Amygdala (tissue), 56 donors: ENCODE results near the gene FGF22.
"Not testable (repeated sequence)": the region's sequence is repeated elsewhere in the genome, so short reads cannot be mapped to it uniquely, and the experiment has no call there.

Experiments used
- DNase-seq, 56 donors: peaks; one replicate each; lab custom pipeline; 2025; lab: John Stamatoyannopoulos, UW

FGF22 gene

DNA sequence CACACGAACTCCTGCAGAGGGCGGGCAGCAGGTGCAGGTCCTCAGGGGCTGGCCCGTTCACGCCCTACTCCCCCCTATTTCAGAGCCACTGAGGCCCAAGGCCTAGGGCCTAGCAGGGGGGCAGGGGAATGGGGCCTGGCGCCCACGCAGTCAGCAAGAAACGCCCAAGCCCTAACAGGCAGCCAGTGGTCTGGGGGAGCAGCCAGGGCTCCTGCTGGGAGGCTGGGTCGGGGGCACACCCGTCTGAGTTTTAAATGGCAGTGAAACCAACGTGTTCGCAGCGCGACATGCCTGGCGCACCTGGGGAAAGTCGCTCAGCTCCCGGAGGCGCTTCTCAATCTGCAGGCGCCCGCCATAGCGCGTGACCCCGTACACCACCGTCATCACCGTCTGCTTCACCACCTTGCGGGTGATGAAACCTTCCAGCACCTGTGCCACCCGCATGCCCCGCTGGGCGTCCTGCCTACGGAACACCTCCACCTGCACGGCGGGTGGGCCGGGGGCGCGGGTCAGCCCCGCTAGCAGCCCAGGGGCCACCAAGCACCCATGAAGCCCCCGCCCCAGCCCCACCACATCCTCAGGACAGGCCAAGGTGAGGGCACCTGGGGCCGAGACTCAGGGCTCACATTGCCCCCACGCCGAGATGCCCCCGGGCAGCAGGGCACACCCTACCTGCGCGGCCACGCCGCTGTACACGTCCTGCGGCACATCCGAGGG lies 20.2 kb upstream of the FGF22 start:
- no peak for DNase-seq

DNA sequence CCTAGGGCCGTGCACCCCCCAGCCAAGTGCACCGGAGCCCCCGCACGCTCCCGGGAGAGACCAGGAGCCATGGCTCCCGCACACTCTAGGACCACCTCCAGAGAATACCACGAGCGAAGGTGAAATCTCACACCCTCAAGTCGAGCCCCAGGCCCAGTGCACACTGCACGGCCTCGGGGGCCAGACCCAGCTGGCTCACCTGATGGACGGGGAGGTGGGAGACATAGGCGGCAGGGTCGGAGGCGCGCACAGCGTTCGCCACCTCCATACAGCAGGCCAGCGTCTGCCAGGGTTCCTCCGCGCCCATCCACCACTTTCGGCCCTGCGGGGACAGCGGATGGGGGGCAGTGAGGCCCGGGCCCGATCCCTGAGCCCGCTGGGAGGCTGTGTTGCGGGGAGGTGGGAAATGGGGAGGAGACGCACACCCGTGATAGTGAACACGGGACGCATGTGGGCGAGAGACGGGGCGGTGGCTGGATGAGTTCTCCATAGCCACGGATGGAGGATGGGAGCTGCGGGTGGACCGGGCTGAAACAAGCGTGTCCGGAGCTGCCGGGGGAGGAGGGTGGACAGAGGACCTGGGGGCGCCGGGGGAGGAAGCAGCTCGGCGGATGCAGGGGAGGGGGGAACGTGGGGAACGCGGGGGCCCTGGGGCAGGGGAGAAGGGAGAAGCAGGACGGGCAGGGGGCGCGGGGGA lies 19.4 kb upstream of the FGF22 start:
- DNase-seq: no peak

DNA sequence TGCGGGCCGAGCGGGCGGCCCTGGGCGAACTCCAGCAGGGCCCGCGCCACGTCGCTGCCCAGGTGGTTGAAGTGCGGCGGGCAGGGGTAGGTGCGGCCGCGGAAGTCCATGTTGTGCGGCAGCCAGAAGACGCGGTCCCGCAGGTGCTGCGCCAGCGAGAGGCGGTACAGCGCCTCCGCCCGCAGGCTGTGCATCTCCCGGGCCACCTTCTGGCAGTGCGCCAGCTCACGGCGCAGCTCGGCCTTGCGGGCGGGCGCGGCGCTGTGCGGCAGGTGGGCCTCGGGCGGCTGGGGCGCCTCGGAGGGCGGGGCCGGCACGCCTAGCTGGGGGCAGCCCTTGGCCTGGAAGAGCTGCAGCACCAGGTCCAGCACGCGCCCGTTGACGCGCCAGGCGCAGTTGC lies 18.5 kb upstream of the FGF22 start:
- not testable (repeated sequence) for DNase-seq

DNA sequence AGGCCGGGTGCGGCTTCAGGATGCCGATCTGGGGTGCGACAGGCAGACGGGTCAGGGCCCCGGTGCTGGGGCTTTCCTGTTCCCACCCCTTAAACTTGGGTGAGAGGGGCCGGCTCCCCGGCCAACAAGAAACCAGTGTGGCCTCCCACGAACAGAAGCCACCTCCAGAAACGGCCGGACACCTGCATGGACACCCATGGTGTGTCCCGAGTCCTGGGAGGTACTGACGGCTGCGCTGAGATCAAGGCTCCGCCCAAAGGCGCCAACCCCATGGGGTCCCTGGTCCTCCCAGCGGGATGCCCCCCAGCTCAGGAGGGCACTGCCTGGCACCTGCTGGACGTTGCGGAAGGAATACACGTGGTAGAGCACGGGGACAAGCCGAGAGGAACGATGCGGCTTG lies 17.9 kb upstream of the FGF22 start:
- no peak for DNase-seq

DNA sequence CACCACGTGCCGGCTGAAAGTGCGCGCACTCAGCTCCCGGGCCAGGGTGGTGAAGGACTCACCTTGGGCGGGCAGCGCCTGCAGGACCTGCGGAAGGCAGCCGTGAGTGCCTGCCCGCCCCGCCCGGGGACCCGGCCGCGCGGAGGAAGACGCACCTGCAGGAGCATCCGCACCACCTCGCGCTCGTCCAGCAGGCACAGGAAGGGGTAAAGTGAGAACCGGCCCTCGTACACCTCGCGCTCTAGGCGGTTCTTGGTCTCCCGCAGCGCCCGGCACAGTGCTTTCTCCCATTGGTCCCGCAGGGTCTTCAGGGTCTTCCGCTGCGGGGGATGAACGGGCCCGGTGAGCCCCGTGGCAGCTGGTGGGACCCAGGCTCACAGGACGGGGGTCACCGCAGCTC lies 17.0 kb upstream of the FGF22 start:
- DNase-seq: no peak

DNA sequence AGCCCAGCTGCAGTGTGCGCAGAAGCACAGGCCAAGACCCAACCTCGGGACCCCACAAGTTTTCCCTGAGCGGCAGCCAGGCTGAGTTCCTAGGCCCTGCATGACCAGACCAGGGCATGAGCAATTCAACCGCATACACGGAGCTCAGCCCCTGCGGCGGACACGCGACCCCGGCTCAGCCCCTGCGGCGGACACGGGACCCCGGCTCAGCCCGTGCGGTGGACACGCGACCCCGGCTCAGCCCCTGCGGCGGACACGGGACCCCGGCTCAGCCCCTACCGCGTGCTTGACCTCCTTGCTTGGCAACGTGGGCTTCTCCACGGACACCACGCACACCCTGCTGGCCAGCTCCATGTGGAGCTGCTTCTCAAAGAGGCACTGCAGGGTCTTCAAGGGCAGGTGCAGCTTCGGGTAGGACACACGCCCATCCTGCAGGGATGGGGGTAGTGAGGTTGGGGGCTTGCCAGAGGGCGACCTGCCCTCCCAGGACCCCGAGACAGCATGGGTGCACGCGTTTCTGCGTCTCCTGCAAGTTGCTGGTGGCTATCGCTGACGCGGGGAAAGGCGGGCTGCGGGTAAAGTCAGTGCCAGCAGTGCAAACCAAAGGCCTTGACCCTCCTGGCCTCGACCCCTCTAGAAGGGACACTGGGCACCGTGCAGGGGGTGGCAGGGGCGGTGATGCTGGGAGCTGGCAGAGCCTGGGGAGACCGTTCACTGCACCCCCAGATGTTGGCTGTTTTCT lies 16.3 kb upstream of the FGF22 start:
- DNase-seq: no peak

DNA sequence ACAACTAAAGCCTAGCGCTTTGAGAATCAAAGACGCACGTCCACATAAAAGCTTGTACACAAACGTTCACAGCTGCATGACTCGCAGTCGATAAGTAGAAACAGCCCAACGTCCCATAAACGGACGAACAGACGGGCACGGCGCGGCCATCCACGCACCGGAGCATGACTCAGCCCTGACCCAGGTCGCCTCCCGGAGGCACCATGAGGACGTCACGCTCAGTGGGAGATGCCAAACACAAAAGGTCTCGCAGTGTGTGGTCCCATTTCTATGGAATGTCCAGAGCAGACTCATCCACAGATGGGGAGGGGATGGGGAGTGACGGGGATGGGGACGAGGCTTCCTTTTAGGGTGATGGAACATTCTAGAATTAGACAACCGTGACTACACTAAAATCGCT lies 15.7 kb upstream of the FGF22 start:
- peak in 3 of 56 donors; percentile 4 to 28 (median 26) for DNase-seq

DNA sequence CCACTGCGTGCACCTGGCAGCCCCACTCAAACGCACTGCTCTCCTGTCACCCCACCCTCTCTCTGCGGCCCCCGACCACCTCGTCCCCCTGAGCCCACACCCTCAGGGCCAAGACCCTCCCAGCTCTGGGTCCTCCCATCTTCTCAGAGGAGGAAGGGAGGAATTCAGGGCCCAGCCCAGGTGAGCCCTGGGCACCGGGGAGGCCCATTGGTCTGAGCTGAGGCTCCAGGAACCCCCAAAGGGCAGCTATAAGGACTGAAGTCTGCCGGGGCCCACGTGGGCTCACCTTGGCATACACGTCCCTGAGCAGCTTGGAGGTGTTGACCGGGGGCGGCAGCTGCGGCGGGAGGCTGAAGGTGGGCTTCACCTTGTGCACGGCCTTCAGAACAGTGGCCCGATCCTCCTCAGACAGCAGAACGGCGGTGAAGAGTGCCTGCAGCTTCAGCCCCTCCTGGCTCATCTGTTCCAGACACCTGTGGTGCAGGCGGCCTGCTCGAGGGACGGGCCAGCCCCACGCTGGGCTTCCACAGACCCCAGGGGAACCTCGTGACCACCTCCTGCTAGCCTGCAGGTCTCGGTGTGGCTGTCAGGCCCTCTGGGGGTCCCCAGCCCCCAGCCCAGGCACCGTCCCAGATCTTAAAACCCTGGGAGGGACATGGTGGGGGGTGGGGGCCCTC lies 15.1 kb upstream of the FGF22 start:
- DNase-seq: no peak

DNA sequence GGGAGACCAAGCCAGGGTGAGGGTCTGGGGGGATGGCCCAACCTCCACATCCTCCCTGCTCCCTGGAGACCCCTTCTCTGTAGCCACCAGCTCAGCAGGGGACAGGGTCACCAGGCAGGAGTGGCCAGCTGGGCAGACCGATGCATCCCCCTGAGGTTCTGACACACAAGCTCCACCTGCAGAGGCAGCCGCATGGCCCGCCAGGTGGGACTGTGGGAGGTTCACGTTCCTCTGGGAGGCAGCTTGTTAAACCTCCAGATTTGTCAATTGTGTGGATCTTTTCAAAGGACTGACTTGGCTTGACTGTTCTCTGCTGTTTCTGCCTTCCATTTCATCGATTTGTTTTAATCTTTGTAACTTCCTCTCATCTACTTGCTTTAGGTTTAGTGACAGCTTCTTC lies 14.4 kb upstream of the FGF22 start:
- no peak for DNase-seq

DNA sequence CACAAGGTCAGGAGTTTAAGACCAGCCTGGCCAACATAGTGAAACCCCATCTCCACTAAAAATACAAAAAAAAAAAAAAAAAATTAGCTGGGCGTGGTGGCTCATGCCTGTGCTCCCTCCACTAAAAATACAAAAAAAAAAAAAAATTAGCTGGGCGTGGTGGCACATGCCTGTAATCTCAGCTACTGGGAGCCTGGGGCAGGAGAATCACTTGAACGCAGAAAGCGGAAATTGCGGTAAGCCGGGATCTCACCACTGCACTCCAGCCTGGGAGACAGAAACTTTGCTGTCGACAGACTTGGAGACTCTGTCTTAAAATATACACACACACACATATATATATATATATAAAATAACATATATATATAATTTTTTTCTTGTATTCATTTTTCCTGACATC lies 13.1 kb upstream of the FGF22 start:
- not testable (repeated sequence) for DNase-seq

DNA sequence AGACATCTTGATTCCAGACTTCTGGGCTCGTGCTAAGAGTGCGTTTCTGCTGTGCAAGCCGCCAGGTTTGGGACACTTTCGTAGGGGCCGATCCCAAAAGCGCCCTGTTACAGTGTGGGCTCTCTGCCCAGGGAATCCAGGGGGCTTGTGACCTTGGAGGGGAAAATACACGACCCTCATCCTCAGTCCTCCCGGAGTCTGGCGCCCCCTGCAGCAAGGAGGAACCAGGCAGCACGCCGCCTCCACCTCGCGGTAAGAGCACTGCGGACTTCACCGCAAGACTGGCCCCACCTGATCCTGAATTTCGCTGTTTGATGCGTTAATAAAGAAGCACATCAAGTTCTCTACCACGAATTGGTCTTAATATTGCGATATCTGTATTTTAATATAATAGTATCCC lies 11.5 kb upstream of the FGF22 start:
- no peak for DNase-seq

DNA sequence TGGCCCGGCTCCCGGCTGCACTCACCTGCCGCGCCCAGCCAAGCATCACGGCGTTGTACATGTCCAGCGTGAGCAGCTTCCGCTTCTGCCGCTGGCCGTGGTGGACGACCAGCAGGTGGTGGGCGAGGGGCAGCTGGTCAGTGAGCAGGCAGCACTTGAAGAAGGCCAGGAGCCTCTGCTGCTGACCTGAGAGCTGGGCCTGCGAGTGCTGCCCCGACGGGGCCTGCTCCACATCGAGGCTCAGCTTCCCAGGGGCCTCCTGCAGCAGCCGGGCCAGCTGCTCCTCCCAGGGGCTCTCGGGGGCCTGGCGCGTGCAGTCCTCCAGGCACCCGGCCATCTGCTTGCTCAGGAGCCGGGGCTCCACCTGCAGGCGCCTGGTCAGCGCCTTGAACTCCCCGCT lies 10.2 kb upstream of the FGF22 start:
- not testable (repeated sequence) for DNase-seq

DNA sequence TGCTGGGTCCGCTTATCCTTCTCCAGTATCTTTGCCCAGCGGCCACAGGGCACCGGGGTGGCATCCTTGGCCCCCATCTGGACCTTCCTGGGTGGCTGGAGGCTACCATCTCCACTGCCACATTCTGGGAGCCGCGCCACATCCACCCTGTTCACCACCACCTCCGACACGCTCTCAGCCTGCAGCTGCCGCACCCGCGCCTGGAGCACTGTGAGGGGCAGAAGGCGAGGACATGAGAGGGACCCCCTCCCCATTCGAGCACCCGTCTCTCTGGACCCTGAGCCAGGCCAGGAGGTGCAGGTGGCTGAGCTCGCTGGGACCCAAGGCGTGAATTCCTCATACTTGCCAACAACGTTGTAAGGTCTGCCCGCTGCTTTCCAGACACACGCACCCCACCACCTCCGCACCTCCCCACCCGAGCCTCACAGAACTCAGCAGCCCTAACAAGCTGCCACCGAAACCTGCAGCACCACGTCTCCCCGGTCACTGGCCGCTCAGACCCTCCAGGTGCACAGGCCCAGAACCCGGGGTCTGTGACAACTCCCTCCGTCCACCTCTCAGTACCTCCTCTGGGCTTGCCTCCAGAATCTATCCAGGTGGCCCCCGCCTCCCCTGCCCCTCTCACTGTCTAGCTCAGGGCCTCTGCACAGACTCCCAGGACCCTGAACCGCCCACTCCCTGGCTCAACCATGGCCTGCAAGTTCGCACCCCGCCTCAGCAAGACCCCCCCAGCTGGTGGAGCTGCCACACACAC lies 9.5 kb upstream of the FGF22 start:
- no peak for DNase-seq

DNA sequence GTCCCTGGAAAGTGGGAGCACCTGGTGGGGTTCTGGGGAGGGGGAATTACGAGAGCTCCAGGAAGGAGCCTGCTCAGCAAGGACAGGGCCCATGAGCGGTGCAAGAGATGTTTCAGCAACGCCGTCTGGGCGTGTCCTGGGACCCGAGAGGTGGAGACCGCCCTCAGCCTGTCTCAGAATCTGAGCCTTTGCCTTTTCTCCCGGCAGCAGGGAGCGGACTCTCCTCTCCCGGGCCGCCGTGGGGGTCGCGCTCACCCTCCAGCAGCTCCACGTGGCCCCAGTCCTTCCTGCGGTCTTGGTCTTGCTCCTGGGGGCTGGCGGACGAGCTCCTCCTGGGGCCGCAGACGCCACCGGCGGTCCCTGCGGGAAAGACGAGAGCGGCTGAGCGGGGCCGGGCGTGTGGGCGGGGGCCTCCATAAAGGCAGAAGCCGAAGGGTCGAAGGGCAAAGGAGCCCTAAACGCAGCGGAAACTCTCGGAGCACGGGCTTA lies 7.1 kb upstream of the FGF22 start:
- no peak for DNase-seq

DNA sequence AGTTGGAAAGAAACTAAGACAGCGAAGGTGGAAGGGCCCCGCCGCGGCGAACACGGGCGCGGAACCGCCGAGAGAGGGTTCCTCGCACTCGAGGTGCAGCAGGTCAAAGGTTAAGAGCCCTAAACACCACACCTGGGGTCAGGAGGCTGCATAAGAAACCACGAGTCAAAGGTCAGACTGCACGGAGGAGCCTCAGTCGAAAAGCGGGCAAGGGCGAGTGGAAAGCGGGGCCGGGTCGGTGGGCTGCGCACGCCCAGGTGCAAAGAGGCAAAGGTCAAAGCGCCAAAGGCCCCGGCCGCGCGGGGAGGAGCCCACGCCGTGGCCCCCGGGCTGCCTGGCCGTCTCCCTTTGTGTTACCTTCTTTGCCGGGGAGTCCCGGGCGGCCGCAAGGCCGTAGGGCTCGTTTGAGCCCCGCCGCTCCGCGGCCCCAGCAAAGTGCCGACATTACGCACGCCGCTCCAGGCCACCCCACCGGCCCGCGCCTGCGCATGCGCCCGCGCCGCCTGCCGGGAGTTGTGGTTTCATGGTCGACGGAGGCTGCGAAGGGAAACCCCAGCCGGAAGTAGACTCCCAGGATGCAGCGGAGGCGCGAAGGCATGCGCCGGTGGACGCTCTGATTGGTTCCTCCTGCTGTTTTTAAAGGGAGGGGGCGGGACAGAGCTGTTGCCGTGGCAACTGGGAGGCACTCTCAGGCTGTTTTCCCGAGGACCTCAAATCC lies 6.5 kb upstream of the FGF22 start, which contains the start of gene POLRMT:
Gene POLRMT (minus strand): TSS at position 470 of the 718 bp plus-strand sequence. CDS start 25 bp downstream, at position 445.
- peak; percentile 73 to 98 (median 94) for DNase-seq

DNA sequence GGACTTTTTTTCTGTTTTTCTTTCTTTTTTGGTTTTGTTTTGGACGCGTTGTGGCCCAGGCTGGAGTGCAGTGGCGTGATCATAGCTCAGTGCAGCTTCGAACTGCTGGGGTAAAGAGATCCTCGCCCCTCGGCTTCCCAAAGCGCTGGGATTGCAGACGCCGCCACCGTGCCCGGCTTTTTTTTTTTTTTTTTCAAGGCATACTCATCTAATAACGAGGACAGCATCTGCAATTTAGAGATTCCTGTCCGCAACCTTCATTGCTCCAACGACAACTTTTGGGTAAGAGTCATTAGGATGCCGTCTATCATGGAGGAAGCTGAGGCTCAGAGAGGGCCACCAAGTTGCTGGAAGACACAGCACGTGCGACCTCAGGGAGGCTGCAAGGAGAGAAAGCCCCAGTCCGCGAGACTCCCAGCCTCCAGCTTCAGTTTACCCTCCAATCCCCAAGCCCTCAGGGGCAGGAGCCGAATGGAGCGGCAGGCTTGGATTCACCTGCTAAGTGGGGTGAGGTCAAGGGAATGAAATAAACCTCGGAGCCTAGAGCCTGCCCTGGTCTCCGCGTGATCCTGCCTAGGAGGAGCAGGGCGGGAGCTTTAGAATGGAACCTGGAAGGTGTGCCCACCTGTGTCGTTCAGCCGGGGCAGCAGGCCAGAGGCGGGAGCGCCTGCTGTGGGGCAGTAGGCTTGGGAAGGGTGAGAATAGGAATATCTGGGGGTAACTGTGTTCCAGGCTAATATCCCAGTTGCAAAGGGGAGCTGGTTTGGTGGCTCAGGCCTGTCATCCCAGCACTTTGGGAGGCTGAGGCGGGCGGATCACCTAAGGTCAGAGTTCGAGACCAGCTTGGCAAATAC lies 5.7 kb upstream of the FGF22 start:
- no peak for DNase-seq

DNA sequence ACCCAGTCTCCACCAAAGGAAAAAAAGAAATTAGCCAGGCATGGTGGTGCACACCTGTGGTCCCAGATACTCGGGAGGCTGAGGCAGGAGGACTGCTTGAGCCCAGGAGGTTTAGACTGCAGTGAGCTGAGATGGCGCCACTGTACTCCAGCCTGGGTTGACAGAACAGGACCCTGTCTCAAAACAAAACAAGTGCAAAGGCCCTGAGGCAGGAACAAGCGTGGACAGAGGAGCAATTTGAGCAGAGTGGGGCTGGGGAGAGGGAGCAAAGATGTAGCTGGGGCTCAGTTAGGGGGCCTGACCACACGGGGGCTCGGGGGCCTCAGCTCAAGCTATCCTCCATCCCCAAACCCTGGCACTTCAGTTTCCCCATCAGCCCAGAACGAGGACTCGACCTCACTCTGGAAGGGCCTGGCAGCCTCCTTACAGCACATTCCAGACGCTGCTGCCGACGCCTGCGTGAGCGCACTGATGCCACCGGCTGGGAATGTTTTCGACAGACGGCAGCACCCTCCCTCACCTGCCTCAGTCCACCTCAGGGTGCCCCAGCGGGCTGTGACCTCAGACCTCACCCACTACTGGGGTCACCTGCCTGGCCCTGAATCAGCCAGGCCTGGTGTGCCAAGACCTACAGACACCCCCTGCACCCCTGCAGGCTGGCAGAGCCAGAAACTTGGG lies 4.6 kb upstream of the FGF22 start:
- no peak for DNase-seq

DNA sequence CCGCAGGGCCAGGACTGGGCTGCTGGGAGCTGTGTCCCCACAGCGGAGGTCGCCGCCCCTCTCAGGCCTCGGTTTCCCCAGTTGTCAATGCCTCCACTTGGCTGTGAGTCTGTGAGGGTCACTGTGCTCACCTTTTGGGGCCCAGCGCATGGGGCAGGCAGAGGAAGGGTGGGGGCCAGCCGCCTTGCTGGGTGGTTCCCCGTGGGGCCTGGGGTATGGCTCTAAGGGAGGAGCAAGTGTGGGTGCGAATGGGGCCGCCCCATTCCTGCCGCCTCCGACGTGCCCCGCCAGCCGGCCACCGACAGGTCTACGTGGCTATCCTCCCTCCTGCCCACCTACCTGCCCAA lies 800 bp upstream of the FGF22 start:
- DNase-seq: peak in 1 of 56 donors; percentile 58
